Measurements from ENCODE around the gene SPATA16.
"Not testable (repeated sequence)": the region's sequence is repeated elsewhere in the genome, so short reads cannot be mapped to it uniquely, and the experiment has no call there.

The SPATA16 gene

GRCh38 chr3:172938788-172939187, 202.2 kb downstream of the SPATA16 start:
- no peak for DNase-seq

- DNase-seq: no peak
Observed at GRCh38 chr3:172931746-172932285, 209.2 kb downstream of the SPATA16 start.

GRCh38 chr3:172929451-172929850, 211.6 kb downstream of the SPATA16 start:
- no peak for DNase-seq

DNA sequence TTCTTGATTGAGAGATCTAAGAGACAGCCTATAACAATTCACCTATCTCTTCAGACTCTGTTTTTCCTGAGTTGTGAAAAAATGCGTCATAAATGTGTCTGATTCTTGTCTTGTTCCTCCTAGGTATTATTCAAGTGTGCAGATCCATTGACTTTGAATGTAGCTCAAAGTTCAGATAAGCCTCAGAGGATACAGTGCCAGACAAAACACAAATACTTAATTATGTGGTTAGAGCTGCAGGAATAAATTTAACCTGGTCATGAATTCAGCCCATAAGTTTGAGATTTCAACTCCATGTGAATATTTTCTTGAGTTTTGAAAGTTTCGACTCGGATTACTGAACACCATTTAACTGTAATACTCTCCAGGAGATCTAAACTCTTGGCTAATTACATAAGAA, 216.5 kb downstream of the SPATA16 start:
- no peak for DNase-seq

DNA sequence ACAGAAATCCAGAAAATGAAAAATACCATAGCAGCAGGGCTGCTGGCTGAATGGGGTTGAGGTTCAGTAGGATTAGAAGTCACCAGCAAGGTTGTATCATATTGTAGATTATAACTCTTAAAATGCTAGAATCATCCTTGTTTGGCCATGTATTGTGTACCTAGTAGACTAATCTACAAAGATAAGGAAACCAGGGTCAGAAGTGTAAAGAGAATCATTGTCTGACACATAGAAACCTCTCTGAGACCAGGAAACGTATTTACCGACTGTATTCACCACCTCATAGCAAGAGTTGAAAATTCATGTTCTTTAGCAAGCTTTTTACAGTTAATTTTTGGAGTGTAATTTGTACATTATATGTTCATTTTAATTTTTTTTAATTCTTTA, 221.7 kb downstream of the SPATA16 start:
- DNase-seq: no peak

- no peak for DNase-seq
Observed at GRCh38 chr3:172918568-172919296, 222.3 kb downstream of the SPATA16 start.

DNA sequence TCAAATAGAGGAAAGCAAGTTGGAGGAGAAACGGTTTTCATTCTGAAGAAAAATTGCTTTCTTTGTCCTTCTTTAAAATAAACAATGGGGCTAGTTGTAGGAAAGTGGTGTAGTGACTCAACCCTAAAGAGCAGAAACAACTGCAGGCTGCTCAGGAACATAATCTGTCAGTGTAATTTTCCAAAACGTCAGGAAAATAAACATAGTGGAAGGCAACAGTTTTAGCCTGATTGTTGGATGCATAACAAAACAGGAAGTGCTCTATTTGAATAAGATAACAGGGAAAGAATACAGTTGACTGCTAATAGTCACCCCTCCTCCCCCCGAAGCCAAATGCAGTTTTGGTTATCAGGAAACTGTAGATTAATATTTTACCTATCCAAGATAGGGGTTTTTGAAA, 222.9 kb downstream of the SPATA16 start:
- no peak for DNase-seq

DNA sequence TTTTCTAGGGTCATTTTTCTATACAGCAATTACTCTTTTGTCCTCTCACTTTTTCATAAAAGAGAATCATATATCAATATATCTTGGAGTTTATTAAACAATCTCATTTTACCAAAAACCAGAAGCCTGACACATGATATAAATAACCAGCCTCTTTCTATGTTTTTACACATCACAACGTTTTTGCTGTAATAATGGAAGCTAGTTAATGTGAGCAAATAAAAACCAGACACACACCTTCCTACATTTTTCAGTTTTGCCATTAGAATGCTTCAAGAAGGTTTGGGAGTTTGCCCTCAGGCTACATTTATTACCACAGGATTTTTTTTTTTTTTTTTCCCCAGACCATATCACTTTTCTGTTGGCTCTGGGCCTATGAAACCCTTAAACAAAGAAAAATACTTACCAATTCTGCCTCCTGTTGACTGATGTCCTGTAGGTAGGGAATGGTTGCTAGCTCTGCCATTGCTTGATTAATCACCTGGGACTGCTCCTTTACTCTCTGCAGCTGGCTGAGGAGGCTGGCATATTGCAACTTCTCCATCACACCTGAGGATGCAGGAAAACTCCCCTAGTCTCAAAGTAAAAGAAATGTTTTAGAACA, 225.0 kb downstream of the SPATA16 start:
- no peak for DNase-seq

- DNase-seq: no peak
Observed at GRCh38 chr3:172914854-172915253, 226.2 kb downstream of the SPATA16 start.

DNA sequence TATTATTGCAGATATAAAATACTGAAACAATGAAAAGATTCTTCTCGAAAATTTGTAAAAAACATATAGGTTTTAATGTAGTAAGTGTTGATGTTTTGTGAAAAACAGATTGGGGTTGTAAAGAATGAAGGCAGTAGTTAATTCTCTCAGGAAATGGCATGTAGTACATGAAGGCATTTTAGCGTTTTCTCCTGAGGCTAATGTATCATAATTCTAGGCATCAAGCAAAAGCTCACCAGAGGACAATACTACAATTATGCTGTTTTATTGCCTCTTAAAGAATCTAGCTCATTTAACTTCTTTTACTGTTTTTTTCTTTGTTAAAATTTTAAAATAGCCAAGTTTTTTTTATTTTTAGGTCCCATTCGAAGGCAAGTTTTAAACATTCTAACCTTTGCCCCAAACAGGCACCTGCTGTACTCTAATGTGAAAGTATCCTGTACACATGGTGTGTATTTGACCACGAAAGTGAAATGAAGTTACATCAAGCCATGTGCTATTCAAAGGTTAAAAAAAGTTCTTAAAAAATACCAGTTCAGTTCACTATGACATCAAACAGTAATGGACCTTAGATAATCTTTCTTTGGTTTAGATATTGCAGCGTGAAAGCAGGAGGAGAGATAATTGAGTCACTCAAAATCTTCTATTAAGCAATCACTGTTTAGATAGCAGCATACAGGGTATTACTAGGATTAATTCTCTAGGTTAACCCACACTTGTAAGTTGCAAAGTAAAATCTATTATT, 227.0 kb downstream of the SPATA16 start:
- DNase-seq: no peak

GRCh38 chr3:172911142-172911541, 229.9 kb downstream of the SPATA16 start:
- no peak for DNase-seq

GRCh38 chr3:172908771-172909270, 232.2 kb downstream of the SPATA16 start:
- no peak for DNase-seq

DNA sequence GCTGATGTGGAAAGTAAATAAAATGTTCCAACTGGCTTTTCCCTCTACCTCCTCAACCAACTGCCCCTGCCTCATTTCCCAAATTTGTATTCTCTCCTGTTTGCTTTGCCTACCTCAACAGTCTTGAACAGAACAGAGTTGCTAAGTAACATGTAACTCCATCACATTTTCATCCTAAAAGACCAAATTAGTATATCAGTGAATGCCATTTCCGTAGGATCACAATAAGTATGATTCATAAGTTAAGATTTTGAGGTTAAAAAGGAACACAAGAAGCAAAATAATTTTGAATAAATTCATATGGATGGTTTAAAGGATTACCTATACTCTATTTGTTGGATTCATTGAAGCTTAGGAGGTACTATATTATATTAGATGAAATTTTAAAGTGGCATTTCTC, 235.6 kb downstream of the SPATA16 start:
- no peak for DNase-seq

DNA sequence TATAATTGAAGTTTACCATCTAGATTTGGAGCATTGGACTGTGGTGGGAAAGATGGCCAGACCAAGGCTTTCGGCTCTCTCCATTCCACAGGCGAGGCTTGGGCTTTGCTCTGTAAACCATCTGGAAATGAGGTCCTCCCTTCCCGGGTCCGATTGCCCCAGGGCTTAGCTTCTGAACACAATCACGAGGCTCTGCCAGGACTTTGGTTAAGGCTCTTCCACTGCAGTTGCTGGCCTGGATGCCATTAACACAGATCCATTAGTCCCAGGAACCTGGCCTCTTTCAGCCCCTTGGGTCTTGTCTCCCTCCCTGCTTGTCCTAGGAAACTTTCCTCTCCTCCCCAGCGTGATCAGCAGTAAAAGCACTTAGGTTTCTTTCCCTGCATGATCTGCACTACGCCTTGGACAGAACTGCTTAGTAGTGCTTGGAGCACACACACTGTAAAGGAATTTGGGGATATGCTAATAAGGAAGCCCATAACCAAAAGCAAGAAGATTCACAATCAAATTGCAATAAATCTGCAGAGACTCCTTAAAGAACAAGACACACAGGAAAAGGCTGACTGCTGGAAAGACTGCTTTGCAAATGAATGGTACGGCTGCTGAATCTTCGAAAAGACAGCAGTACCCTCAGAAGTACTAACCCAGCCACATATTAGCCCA, 236.2 kb downstream of the SPATA16 start:
- DNase-seq: no peak

DNA sequence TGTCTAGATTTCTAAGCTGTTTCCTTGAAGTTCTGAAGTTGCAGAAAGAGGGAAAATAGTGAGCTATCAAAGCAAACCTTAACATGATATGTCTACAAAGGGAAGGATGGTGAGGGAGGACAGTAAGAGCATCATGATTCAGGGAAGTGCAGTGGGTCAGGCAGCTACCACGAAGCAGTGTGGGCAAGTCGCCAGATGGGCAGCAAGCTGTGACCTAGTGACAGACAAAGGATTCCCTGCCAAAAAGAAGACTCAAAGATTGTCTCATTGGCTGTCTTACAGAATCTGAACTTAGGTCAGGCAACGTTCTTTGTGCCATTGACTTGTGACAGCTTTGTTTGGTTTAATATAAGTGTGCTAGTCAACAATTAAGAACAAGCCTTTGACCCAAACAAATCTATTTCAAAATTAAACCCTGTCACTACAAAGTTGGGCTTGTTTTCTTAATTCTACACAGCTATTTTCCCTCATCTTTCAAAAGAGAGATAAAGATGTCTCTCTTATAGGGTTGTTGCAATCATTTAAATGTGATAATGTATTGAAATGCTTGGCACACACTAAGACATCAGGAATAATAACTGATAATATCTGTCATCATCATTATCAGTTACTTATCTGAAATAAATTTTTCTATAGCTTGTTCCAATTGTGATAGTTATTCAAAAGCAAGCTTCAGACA, 237.3 kb downstream of the SPATA16 start:
- DNase-seq: no peak

DNA sequence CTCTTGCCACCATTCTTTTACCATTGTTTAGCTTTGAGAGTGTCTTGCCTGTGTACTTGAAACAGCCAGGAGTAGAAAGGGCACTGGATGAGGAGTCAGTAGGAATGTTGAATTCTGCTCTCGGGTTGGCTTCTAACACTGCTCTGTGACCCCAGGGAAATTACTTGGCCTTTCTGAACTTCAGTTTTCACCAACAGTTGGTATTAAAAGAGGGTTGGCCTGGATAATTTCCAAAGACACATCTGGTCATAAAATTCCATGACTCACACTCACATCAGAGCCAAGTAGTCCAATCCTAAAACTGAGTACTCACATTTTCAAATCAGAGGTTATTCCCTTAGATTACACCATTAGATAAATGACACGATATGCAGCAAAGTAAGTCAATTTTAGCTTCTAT, 248.9 kb downstream of the SPATA16 start:
- DNase-seq: no peak

DNA sequence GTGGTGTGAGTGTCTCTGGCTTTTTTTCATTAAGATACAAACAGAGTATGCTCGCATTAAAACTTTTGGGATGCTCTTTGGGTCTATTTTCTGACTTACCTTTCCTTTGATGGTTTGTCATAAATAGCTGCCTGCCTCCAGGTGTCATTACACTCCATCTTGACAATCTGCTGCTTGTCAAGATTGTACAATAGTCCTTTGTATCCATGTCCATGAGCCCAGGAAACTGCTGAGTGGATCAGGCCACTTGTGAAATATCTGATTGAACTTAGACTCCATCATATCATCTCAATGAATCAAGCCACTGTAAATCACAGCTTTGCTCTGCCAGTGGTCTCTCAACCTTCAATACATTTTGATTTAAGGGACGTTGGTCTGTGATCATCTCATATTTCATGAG, 255.3 kb downstream of the SPATA16 start:
- no peak for DNase-seq

- no peak for DNase-seq
Observed at GRCh38 chr3:172882563-172882962, 258.5 kb downstream of the SPATA16 start.

DNA sequence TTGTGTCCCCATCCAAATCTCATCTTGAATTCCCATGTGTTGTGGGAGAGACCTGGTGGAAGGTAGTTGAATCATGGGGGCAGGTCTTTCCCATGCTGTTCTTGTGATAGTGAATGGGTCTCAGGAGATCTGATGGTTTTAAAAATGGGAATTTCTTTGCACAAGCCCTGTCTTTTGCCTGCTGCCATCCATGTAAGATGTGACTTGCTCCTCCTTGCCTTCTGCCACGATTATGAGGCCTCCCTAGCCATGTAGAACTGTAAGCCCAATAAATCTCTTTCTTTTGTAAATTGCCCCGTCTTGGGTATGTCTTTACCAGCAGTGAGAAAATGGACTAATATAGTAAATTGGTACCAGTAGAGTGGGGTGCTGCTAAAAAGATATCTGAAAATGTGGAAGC, 261.7 kb downstream of the SPATA16 start:
- DNase-seq: not testable (repeated sequence)

GRCh38 chr3:172877011-172877410, 264.0 kb downstream of the SPATA16 start:
- DNase-seq: no peak

GRCh38 chr3:172876297-172876696, 264.7 kb downstream of the SPATA16 start:
- no peak for DNase-seq

DNA sequence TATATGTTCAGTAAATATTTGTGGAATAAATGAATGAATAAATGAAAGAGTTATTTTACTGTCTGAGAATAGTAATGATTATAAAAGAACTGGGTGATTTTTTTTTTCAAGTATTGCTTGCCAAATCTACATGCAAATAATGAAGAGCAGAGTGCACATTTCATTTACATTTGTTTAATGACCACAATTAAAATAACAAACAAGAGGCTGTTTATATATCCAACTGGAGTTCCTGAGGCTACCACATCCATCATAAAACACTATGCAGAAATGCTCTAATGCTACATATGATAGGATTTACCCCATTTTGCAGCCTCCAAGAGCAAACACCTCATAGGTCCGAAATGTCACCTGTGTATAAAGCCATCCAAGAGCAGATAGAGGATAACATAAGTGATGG, 266.0 kb downstream of the SPATA16 start:
- no peak for DNase-seq

All from SIG-M5 (cell line).